CD4-positive, alpha-beta T cell treated with Interleukin-12 subunit alpha and Interleukin-12 subunit beta, for 1 hour (primary cell): ENCODE results near the gene KIFC3.
"Not testable (repeated sequence)": the region's sequence is repeated elsewhere in the genome, so short reads cannot be mapped to it uniquely, and the experiment has no call there.

Source experiments
- DNase-seq: peaks from one replicate; pipeline ENCODE4 v3.0.0-alpha.2; 2020

Gene KIFC3

GRCh38 chr16:57752581-57753447 lies 49.5 kb downstream of the KIFC3 start:
- no peak for DNase-seq

DNA sequence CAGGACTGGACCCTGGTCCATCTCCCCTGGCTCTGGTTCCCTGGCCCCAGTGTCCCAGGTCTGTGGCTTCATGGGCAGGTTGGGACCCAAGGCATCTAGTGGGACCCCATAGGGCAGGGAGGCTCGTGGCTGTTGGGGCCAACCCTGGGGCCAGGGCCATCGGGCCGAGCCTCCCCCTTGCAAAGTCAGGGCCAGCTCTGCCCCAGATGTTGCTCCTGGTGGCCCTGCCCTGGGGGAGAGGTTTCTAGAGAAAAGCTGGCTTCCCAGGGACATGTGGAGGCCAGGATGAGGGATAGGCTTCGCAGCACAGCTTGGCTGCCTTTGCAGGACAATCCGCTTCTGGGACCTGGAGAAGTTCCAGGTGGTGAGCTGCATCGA lies 50.1 kb downstream of the KIFC3 start:
- no peak for DNase-seq

DNA sequence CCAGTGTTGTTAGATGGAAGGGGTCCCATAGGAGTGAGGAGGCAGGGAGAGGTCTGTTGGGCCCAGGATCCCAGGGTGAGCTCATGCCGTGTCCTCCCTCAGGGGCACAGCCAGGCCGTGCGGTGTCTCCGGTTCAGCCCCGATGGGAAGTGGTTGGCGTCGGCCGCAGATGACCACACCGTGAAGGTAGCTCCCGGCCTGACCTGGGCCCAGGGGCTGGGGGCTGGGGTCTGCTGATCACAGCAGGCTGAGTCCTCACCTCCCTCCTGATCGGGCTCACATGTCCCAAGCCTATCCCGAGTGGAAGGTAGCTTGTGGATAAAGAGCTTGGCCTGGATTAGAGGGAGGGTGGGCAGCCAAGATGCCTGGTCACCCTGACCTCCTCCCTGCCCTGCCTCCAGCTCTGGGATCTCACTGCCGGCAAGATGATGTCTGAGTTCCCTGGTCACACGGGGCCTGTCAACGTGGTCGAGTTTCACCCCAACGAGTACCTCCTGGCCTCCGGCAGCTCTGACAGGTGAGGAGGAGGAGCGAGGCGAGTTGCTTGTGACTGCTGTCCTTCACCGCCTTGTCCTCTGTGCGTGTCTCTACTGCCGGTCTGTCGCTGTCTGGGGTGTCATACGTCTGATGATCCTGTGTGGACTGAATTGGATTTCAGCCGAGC lies 50.6 kb downstream of the KIFC3 start:
- DNase-seq: no peak

DNA sequence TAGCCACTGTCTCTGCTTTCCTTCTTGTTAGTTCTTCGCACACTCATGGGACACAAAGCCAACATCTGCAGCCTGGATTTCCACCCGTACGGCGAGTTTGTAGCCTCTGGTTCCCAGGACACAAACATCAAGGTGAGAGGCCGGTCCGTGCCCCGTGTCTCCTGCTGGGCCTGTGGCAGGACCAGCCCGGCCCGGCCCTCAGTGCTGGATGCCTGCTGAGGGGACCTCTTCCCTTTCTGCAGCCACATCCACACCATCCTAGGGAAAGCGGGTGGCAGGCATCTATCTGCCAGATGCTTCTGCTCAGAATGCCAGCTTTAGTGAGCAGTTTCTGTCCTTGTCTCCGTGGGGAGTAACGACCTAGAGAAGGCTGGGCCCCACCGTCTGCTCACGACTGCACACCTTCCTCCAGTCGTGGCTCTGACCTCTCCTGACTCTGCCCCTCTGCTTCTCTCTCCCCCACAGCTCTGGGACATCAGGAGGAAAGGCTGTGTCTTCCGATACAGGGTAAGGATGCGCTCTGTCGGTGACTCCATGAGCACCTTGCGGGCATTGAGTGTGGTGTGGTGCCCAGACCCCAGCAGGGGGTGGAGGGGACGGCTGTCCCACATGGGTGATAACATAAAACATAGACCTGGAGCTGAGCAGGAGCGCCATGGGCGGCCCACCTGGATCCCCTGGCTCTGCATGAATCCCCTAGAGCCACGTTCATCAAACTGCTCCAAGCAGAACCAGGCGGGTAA lies 51.3 kb downstream of the KIFC3 start:
- DNase-seq: no peak

DNA sequence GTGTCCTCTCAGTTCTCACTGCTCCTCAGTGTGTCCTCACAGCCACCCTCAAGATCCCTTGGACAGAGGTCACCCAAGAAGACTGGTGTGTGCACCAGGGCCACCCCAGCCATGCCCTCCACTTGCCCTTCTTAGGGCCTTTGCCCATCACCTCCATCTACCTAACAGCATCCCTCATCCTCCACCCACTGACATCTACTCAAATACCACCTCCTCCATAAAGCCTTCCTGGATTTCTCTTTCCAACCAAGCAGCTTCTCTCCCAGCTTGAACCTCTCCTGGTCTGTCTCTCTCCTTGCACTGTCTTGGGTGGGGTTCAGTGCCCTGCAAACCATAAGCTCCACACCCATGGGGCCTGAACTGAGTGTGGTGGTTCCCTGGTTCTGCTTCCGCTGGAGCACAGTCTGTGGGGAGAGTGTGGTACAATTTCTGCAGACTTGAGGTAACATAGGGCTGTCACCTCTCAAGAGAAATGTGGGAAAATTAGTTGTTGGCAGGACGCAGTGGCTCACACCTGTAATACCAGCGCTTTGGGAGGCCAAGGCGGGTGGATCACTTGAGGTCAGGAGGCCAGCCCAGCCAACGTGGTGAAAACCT lies 52.3 kb downstream of the KIFC3 start:
- DNase-seq: no peak

DNA sequence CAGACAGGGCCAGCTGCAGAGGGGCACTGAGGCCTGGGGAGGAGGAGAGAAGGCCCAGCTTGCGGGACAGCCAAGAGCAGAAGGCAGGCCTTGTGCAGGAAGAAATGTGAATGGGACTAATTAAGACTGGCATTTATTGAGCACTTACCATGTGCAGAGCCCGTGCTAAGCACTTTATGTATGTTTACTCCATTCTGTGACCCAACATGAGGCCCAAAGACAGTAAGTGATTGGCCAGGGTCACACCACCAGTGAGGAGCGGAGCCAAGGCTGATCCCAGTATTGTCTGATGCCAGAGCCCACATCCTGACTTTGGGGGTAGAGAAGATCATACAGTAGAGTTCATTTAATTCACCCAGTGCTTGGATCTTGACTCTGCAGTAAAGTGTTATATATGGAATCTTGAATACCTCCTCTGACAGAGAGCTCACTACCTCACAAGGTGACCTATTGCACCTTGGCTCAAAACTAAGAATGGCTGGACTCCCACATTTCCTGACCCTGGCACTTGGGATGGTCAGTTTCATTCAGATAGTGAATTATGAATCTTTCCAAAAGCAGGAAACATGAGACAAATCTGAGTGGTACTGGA lies 53.1 kb downstream of the KIFC3 start:
- DNase-seq: no peak

- DNase-seq: no peak
Observed at GRCh38 chr16:57748596-57748995, 53.7 kb downstream of the KIFC3 start.

- DNase-seq: no peak
Observed at GRCh38 chr16:57747996-57748395, 54.3 kb downstream of the KIFC3 start.

GRCh38 chr16:57747496-57747895 lies 54.8 kb downstream of the KIFC3 start:
- DNase-seq: no peak

GRCh38 chr16:57747091-57747490 lies 55.2 kb downstream of the KIFC3 start:
- no peak for DNase-seq

- not testable (repeated sequence) for DNase-seq
Observed at GRCh38 chr16:57746316-57746715, 56.0 kb downstream of the KIFC3 start.

- no peak for DNase-seq
Observed at GRCh38 chr16:57745768-57746167, 56.5 kb downstream of the KIFC3 start.

DNA sequence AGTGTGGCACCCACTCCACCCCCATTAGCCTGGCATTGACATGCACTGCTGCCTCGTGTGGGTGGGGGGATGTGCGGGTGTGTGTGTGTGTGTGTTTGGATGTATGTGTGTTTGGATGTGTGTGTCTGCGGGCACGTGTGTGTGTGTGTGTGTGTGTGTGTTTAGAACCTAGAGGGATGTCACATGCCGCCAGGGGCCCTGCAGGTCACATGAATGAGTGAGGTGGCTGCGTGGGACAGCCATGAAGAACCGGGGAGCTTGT lies 57.7 kb downstream of the KIFC3 start:
- DNase-seq: no peak

DNA sequence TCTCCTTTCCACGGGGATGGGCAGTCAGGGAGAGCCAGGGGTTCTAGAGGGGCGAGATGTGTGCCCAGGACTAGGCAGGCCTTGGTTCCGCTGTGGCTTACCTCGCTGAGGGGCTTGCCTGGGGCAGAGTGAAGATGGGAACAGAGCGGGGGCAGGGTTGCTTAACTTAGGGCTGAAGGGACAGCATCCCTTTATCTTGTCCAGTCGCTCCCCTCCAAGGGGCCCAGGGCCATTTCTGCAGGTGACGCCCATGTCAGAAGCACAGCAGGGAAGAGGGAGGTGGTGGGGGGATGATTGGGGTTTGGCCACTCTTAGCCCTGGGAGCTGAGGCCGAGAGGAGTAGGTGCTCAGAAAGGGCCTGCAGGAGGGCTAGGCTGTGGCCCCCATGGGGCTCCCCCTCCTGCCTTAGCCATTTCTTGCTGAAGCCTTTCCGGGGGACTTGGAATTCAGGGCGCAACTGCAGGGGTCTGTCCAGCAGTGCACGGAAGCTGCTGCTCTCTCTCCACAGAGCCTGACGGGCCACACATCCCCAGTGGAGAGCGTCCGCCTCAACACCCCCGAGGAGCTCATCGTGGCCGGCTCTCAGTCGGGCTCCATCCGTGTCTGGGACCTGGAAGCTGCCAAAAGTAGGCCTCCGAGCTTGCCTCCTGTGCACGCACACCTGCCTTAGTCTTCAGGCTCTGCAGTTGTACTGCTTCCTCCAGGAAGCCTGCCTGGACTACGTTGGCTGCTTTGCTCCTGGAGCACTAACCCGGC lies 58.2 kb downstream of the KIFC3 start:
- DNase-seq: no peak

GRCh38 chr16:57743458-57743857 lies 58.8 kb downstream of the KIFC3 start:
- no peak for DNase-seq

DNA sequence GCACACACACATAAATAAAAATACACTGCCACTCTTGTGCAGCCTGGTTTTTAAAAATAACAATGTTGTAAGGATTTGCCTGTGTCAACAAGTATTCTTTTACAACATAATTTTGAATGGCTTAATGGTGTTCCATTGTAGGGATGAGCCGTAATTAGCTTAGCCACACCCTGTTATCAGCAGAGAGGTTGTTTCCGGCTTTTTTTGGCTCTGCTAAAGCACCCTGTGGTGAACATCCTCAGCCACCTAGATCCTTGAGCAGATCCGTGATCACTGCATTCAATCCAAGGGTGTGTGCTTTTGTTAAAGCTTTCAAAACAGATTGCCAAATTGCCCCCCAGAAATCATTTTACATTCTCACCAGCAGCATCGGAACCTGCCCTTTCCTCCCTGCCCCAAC lies 59.7 kb downstream of the KIFC3 start:
- DNase-seq: no peak

GRCh38 chr16:57741660-57742191 lies 60.6 kb downstream of the KIFC3 start:
- no peak for DNase-seq

DNA sequence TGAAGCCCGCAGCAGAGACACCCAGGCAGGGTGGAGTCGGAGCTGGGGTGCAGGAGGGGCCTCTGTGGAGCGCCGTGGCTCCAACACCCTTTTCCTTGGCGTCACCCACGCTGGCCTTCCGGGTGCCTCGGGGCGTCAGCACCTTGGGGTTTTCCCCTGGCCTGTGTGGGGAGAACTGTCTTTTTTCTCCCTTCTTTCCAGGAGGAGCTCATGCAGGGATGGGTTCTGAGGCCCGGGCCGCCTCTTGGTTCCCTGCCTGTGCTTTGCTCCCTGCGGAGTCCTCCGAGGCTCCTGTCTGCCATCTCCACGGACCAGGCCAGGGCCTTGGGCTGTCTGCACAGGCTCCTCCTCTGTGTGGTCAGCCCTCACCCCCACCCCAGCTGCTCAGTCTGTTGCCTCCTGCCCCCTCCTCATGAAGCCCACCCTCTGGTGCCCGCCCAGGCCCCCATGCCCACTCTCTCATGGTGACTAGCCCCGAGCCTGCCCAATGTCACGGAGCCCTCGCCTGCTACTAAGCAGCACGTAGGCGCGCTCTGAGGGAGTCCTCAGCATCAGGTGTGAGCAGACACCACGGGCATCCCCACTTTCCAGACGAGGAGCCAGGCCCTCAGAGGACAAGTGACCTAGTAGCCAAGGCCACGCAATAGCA lies 61.7 kb downstream of the KIFC3 start:
- no peak for DNase-seq

GRCh38 chr16:57739756-57740422 lies 62.4 kb downstream of the KIFC3 start:
- DNase-seq: no peak

- DNase-seq: no peak
Observed at GRCh38 chr16:57738844-57739243, 63.4 kb downstream of the KIFC3 start.
